SK-N-SH (cell line): ENCODE results near the gene OST4. TPM values are rescaled to one million over a fixed set of nuclear protein-coding genes. Genes with fewer than 3 reads are reported as not detected.
A peak's percentile ranks its signal among the peaks of the same experiment; 100 is the strongest.

Source experiments
- EP300 ChIP-seq, 2 experiments: IDR thresholded peaks; 2 replicates each; pipeline versions ENCODE4 v1.4.0 to v1.6.1; 2012; ENCODE audit warnings: borderline replicate concordance in 1 of 2, low read depth in 1 of 2, low read length in 1 of 2
- FOXJ3 ChIP-seq: sonication (generic); formaldehyde crosslinking; IDR thresholded peaks from 2 replicates; pipeline ENCODE4 v1.5.1; 2020; ENCODE audit warnings: mild to moderate bottlenecking, missing genetic modification reagents
- JUND ChIP-seq: IDR thresholded peaks from 2 replicates; pipeline ENCODE4 v1.4.0; 2012
- MEF2A ChIP-seq: IDR thresholded peaks from 2 replicates; pipeline ENCODE4 v1.4.0; 2012; ENCODE audit warnings: low read depth, borderline replicate concordance
- MXI1 ChIP-seq: IDR thresholded peaks from 2 replicates; pipeline ENCODE4 v1.6.1; 2012; ENCODE audit warnings: mild to moderate bottlenecking, low read depth, low read length, improper control_type of control experiment
- RFX5 ChIP-seq: IDR thresholded peaks from 2 replicates; pipeline ENCODE4 v1.6.1; 2012; ENCODE audit warnings: mild to moderate bottlenecking, improper control_type of control experiment, low read length
- RXRA ChIP-seq: IDR thresholded peaks from 2 replicates; pipeline ENCODE4 v1.4.0; 2012; ENCODE audit warnings: low read depth, mild to moderate bottlenecking, borderline replicate concordance
- SIN3A ChIP-seq: IDR thresholded peaks from 2 replicates; pipeline ENCODE4 v1.6.1; 2012; ENCODE audit warnings: low read depth, mild to moderate bottlenecking, low read length, moderate library complexity, borderline replicate concordance
- SMC3 ChIP-seq: IDR thresholded peaks from 2 replicates; pipeline ENCODE4 v1.6.1; 2012; ENCODE audit warnings: low read depth, low read length, improper control_type of control experiment
- TAF1 ChIP-seq: IDR thresholded peaks from 2 replicates; pipeline ENCODE4 v1.6.1; 2012; ENCODE audit warnings: low read depth, mild to moderate bottlenecking, low read length, moderate library complexity, borderline replicate concordance
- TCF12 ChIP-seq: IDR thresholded peaks from 2 replicates; pipeline ENCODE4 v1.4.0; 2012
- polyA plus RNA-seq, 3 experiments: library from polyadenylated mRNA; depleted of rRNA; stranded (reverse); fragments of >200 nt; gene quantifications; 2 replicates each; pipeline ENCODE4 v1.2.3, GENCODE V29; 2012
- TF ChIP-seq, protein P1 (sequence below): fragments of 200-600 bp; sonication (generic); IDR thresholded peaks from 2 replicates; pipeline ENCODE4 v1.6.1; 2017; ENCODE audit warnings: antibody characterized with exemption, mild to moderate bottlenecking, moderate library complexity
- TF ChIP-seq, protein P2 (sequence below): IDR thresholded peaks from 2 replicates; pipeline ENCODE4 v1.4.0; 2012; ENCODE audit warnings: low read depth, borderline replicate concordance
- TF ChIP-seq, protein P3 (sequence below): fragments of 150-350 bp; IDR thresholded peaks from 2 replicates; pipeline ENCODE4 v1.6.1; 2016; ENCODE audit warnings: mild to moderate bottlenecking, low read depth, low read length
- TF ChIP-seq, protein P4 (sequence below): IDR thresholded peaks from 2 replicates; pipeline ENCODE4; 2012
- TF ChIP-seq, protein P5 (sequence below): IDR thresholded peaks from 2 replicates; pipeline ENCODE4 v1.6.1; 2012; ENCODE audit warnings: mild to moderate bottlenecking, low read depth, low read length, moderate library complexity
- TF ChIP-seq, protein P6 (sequence below): fragments of 150-350 bp; IDR thresholded peaks from 2 replicates; pipeline ENCODE4 v1.6.1; 2017; ENCODE audit warnings: antibody characterized with exemption, low read length, low read depth, borderline replicate concordance

Gene OST4
- polyA plus RNA-seq, 1 of the 3 experiments (the other 2 are of a cell fraction), result 1,851 TPM

DNA sequence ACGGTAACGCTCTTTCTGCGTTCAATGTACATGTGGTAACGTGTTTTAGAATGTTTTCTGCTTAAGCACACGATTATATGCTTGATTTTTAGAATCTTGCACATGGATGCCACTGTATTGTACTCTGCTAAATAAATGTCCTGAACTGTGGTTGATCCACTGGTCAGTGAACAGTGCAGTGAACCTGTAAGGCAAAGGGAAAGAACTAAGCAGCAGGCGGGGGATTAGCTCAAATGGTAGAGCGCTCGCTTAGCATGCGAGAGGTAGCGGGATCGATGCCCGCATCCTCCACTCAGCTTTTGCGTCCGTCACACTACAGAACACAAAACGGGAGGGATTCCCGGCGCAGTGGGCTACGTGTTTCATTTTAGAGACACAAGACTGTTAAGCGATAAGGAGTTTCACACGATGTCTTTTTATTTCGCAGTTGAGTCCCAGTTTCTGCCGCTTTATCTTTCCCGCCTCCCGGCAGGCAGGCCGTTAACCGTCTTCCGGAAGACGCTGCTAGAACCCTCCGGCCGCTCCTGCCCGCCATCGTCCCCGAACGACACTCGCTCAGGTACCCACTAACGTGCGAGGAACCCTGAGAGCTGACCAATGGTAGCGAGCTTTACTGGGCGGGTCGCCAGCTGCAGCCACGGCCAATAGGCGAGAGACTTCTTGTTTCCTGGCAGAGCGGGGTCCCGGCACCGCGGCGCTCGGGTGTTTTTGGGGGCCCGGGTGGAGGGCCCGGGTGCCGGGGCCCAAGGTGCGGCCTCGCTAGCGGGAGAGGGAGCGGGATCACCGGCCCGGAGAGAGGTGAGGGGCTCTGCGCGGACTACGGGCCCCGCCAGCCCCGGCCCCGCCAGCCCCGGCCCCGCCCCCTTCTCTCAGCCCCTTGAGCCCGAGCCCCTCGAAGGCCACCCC, 20.2 kb downstream of the OST4 start, which contains the start of gene AGBL5 (continued):
- TF ChIP-seq SIN3A (no peak), RXRA (no peak), RFX5 (peak; percentile 69), SMC3 (no peak), MXI1 (peak; percentile 59; the same call in 1 of the 2 replicates), TAF1 (no peak), TCF12 (peak; percentile 22; the same call in 1 of the 2 replicates), FOXJ3 (CRISPR knock-in tag) (peak; percentile 62; the same call in 1 of the 2 replicates), EP300 (IDR thresholded peaks at IDR 0.05; ENCODE audit: borderline replicate concordance in 1 of 2, low read depth in 1 of 2, low read length in 1 of 2) (0 out of 4 replicates have a peak, but pooled peaks of 1 of the 2 experiments have one; percentile 14), JUND (no peak; the same call in 1 of the 2 replicates), MEF2A (no peak)
- TF ChIP-seq, protein P1, sequence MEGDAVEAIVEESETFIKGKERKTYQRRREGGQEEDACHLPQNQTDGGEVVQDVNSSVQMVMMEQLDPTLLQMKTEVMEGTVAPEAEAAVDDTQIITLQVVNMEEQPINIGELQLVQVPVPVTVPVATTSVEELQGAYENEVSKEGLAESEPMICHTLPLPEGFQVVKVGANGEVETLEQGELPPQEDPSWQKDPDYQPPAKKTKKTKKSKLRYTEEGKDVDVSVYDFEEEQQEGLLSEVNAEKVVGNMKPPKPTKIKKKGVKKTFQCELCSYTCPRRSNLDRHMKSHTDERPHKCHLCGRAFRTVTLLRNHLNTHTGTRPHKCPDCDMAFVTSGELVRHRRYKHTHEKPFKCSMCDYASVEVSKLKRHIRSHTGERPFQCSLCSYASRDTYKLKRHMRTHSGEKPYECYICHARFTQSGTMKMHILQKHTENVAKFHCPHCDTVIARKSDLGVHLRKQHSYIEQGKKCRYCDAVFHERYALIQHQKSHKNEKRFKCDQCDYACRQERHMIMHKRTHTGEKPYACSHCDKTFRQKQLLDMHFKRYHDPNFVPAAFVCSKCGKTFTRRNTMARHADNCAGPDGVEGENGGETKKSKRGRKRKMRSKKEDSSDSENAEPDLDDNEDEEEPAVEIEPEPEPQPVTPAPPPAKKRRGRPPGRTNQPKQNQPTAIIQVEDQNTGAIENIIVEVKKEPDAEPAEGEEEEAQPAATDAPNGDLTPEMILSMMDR, result no peak
- TF ChIP-seq, protein P2, sequence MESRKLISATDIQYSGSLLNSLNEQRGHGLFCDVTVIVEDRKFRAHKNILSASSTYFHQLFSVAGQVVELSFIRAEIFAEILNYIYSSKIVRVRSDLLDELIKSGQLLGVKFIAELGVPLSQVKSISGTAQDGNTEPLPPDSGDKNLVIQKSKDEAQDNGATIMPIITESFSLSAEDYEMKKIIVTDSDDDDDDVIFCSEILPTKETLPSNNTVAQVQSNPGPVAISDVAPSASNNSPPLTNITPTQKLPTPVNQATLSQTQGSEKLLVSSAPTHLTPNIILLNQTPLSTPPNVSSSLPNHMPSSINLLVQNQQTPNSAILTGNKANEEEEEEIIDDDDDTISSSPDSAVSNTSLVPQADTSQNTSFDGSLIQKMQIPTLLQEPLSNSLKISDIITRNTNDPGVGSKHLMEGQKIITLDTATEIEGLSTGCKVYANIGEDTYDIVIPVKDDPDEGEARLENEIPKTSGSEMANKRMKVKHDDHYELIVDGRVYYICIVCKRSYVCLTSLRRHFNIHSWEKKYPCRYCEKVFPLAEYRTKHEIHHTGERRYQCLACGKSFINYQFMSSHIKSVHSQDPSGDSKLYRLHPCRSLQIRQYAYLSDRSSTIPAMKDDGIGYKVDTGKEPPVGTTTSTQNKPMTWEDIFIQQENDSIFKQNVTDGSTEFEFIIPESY, result peak; percentile 54
- TF ChIP-seq, protein P3, sequence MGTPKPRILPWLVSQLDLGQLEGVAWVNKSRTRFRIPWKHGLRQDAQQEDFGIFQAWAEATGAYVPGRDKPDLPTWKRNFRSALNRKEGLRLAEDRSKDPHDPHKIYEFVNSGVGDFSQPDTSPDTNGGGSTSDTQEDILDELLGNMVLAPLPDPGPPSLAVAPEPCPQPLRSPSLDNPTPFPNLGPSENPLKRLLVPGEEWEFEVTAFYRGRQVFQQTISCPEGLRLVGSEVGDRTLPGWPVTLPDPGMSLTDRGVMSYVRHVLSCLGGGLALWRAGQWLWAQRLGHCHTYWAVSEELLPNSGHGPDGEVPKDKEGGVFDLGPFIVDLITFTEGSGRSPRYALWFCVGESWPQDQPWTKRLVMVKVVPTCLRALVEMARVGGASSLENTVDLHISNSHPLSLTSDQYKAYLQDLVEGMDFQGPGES, result peak; percentile 63
- TF ChIP-seq, protein P4, sequence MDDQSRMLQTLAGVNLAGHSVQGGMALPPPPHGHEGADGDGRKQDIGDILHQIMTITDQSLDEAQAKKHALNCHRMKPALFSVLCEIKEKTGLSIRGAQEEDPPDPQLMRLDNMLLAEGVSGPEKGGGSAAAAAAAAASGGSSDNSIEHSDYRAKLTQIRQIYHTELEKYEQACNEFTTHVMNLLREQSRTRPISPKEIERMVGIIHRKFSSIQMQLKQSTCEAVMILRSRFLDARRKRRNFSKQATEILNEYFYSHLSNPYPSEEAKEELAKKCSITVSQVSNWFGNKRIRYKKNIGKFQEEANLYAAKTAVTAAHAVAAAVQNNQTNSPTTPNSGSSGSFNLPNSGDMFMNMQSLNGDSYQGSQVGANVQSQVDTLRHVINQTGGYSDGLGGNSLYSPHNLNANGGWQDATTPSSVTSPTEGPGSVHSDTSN, result 0 out of 2 replicates have a peak, but pooled peaks have one; percentile 4
- TF ChIP-seq, protein P5, sequence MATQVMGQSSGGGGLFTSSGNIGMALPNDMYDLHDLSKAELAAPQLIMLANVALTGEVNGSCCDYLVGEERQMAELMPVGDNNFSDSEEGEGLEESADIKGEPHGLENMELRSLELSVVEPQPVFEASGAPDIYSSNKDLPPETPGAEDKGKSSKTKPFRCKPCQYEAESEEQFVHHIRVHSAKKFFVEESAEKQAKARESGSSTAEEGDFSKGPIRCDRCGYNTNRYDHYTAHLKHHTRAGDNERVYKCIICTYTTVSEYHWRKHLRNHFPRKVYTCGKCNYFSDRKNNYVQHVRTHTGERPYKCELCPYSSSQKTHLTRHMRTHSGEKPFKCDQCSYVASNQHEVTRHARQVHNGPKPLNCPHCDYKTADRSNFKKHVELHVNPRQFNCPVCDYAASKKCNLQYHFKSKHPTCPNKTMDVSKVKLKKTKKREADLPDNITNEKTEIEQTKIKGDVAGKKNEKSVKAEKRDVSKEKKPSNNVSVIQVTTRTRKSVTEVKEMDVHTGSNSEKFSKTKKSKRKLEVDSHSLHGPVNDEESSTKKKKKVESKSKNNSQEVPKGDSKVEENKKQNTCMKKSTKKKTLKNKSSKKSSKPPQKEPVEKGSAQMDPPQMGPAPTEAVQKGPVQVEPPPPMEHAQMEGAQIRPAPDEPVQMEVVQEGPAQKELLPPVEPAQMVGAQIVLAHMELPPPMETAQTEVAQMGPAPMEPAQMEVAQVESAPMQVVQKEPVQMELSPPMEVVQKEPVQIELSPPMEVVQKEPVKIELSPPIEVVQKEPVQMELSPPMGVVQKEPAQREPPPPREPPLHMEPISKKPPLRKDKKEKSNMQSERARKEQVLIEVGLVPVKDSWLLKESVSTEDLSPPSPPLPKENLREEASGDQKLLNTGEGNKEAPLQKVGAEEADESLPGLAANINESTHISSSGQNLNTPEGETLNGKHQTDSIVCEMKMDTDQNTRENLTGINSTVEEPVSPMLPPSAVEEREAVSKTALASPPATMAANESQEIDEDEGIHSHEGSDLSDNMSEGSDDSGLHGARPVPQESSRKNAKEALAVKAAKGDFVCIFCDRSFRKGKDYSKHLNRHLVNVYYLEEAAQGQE, result peak; percentile 11; the same call in 1 of the 2 replicates
- TF ChIP-seq, protein P6, sequence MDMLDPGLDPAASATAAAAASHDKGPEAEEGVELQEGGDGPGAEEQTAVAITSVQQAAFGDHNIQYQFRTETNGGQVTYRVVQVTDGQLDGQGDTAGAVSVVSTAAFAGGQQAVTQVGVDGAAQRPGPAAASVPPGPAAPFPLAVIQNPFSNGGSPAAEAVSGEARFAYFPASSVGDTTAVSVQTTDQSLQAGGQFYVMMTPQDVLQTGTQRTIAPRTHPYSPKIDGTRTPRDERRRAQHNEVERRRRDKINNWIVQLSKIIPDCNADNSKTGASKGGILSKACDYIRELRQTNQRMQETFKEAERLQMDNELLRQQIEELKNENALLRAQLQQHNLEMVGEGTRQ, result 0 out of 2 replicates have a peak, but pooled peaks have one; percentile 1
